ENCODE results near the gene ZMIZ2.

DNA sequence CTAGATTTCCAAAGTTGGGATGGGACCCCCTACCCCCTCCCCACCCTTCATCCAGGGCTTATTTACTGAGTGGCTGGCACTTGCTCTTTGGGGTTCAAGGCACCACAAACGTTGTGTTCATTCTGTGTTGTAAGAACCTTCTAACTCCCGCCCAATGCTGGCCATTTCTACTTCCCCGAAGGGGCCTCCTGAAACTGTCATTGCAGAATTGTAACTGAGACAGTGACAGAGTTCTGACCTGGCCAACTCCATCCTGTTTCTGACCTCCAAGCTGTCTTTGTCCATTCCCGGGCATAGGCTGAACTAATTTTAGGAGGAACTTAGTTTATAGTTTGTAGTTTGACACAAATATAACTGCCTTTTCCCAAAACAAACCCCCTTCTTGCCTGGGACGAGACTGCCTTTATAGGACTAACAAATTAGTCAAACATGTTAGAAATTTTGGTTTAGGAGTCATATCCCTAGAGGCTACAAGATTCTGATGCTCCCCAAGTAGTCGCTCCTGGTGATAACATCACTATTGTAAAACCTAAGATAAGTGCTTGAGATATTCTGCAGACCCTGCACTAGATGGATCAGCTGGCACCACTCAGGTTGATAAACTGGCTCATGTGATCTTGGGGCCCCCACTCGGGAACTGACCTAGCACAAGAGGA lies 34.8 kb upstream of the ZMIZ2 start:
- TF ChIP-seq, protein P1, sequence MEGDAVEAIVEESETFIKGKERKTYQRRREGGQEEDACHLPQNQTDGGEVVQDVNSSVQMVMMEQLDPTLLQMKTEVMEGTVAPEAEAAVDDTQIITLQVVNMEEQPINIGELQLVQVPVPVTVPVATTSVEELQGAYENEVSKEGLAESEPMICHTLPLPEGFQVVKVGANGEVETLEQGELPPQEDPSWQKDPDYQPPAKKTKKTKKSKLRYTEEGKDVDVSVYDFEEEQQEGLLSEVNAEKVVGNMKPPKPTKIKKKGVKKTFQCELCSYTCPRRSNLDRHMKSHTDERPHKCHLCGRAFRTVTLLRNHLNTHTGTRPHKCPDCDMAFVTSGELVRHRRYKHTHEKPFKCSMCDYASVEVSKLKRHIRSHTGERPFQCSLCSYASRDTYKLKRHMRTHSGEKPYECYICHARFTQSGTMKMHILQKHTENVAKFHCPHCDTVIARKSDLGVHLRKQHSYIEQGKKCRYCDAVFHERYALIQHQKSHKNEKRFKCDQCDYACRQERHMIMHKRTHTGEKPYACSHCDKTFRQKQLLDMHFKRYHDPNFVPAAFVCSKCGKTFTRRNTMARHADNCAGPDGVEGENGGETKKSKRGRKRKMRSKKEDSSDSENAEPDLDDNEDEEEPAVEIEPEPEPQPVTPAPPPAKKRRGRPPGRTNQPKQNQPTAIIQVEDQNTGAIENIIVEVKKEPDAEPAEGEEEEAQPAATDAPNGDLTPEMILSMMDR (IDR thresholded peaks at IDR 0.05; ENCODE audit: low read depth, low read length): no peak
- no peak for TF ChIP-seq EZH2phosphoT487 (IDR thresholded peaks at IDR 0.05; ENCODE audit: low read depth)

Data from OCI-LY3 (cell line).